NOMO-1 treated with dmso at 0.1 percent for 144 hours (cell line): Measurements from ENCODE around the gene TMEM213.

Experiments
- DNase-seq: peaks from one replicate; lab custom pipeline; 2025; ENCODE audit not compliant: unreplicated experiment; lab: John Stamatoyannopoulos, UW

Gene TMEM213

GRCh38 chr7:138797715-138798320 lies at the start of gene TMEM213, which contains the start of gene ATP6V0A4:
Gene TMEM213, plus strand, starts transcription at chr7:138797994. Its CDS starts 111 bp downstream, at chr7:138798105.
Gene ATP6V0A4, minus strand, starts transcription at chr7:138798196. Its CDS starts 26,949 bp downstream, at chr7:138771247.
- no peak for DNase-seq

- no peak for DNase-seq
Measured at GRCh38 chr7:138748666-138749065, 49.1 kb upstream of the TMEM213 start.

GRCh38 chr7:138749960-138750359 lies 47.8 kb upstream of the TMEM213 start:
- DNase-seq = no peak

GRCh38 chr7:138750473-138750872 lies 47.3 kb upstream of the TMEM213 start:
- DNase-seq = no peak

- no peak for DNase-seq
Measured at GRCh38 chr7:138750901-138751464, 46.8 kb upstream of the TMEM213 start.

GRCh38 chr7:138752518-138753149 lies 45.2 kb upstream of the TMEM213 start:
- no peak for DNase-seq

- no peak for DNase-seq
Measured at GRCh38 chr7:138753150-138753518, 44.7 kb upstream of the TMEM213 start.

- DNase-seq = no peak
Measured at GRCh38 chr7:138753610-138754009, 44.2 kb upstream of the TMEM213 start.

GRCh38 chr7:138755331-138755747 lies 42.5 kb upstream of the TMEM213 start:
- no peak for DNase-seq

GRCh38 chr7:138755842-138756590 lies 41.8 kb upstream of the TMEM213 start:
- DNase-seq = no peak

- DNase-seq = no peak
Measured at GRCh38 chr7:138756591-138757242, 41.1 kb upstream of the TMEM213 start.

- DNase-seq = no peak
Measured at GRCh38 chr7:138768241-138768640, 29.6 kb upstream of the TMEM213 start.

GRCh38 chr7:138770904-138771303 lies 26.9 kb upstream of the TMEM213 start:
- DNase-seq = no peak

- no peak for DNase-seq
Measured at GRCh38 chr7:138773176-138773575, 24.6 kb upstream of the TMEM213 start.

- DNase-seq = no peak
Measured at GRCh38 chr7:138773817-138774216, 24.0 kb upstream of the TMEM213 start.

- no peak for DNase-seq
Measured at GRCh38 chr7:138776166-138776833, 21.5 kb upstream of the TMEM213 start.

GRCh38 chr7:138781004-138781403 lies 16.8 kb upstream of the TMEM213 start:
- no peak for DNase-seq

- no peak for DNase-seq
Measured at GRCh38 chr7:138784692-138785091, 13.1 kb upstream of the TMEM213 start.

GRCh38 chr7:138785587-138786437 lies 12.0 kb upstream of the TMEM213 start:
- no peak for DNase-seq
